NCI-H2081 (cell line): Measurements from ENCODE around the gene SMAD2.
A peak's percentile ranks its signal among the peaks of the same experiment; 100 is the strongest.
"Not testable (repeated sequence)": the region's sequence is repeated elsewhere in the genome, so short reads cannot be mapped to it uniquely, and the experiment has no call there.

Source experiments
- DNase-seq, 2 experiments: peaks; one replicate each; lab custom pipeline; 2025; lab: John Stamatoyannopoulos, UW

Gene SMAD2

GRCh38 chr18:47930199-47930930, at the start of gene SMAD2:
TSS of gene SMAD2 (minus strand) at chr18:47930659. CDS start at chr18:47896756, 33,903 bp downstream.
- peak; percentile 77 to 79 for DNase-seq

DNA sequence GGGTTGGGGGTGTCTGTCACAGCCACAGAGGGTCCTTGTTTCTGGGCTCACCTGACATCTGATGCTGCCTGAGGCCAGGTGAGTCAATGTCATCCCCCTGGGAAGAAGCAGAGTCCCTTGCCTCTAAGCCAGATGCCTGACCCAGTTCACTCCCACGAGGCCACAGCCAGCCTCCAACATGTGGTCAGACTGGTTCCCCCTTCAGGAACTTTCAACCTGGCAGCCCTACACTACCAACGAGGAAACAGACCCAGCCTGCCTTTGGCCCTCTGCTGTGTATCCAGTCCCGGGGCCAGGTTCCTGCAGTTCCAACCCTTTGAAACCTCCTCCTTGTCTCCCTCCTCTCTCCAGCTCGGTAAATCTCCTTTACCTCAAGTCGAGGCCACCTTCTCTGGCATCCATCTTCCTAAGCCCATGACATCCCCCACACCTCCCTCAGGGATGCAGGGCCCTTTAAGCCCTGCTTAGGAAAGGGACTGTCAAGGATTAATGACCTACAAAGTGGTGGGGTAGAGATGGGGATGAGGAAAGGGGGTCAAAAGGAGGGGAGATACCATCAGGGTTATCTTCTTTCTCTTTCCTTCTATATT, 49.2 kb upstream of the SMAD2 start:
- no peak for DNase-seq

DNA sequence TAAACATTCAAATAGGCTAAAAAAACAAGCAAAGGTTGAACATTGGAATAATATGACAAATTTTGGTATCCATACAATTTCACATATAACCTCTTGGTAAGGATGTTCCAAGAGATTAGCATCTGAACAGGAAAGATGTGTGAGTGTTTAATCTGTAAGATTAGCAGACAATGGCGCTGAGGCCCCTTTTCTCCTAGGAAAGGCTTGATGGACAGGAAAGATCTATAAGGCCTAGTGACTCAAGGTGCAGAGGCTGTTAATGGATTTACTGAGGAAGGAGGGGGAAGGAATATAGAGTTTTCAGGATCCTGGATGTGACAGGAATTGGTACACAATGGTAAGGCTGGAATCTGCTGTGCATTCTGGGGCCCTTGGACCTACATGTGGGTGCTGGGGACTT, 48.1 kb upstream of the SMAD2 start:
- DNase-seq: no peak

DNA sequence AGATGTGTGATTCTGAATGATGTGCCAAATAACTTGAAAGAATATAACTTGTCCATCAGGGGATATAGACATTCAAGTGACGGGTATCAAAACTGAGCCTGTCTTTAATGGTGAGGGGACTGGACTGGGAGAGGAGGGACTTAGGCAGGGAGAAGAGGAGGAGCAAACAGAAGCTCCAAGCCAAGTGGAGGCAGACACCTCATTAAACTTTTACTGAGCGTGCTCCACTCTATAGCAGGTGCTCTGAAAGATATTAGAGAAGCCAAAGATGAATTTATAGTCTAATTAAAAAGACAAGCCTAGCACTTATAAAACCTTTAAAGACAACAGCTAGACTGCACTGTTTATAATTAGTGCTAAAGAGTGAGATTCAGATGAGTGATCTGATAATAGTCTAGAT, 47.7 kb upstream of the SMAD2 start:
- no peak for DNase-seq

- DNase-seq: no peak
Measured at GRCh38 chr18:47975701-47976100, 45.2 kb upstream of the SMAD2 start.

DNA sequence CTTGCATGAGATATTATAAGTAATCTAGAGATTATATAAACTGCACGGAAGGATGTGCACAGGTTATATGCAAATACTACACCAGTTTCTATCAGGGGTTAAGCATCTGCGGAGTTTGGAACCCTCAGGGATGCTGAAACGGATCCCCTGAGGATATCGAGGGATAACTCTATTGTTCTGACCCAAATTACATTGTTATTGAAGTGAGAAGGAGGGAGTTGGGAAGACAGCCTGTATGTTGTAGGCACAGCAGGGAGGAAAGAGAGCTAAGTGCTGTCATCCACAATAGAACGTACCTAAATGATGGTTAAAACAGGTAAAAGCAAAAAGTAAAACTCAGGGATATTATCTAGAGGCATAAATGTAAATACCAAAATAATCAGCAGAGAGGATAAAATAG, 44.6 kb upstream of the SMAD2 start:
- no peak for DNase-seq

DNA sequence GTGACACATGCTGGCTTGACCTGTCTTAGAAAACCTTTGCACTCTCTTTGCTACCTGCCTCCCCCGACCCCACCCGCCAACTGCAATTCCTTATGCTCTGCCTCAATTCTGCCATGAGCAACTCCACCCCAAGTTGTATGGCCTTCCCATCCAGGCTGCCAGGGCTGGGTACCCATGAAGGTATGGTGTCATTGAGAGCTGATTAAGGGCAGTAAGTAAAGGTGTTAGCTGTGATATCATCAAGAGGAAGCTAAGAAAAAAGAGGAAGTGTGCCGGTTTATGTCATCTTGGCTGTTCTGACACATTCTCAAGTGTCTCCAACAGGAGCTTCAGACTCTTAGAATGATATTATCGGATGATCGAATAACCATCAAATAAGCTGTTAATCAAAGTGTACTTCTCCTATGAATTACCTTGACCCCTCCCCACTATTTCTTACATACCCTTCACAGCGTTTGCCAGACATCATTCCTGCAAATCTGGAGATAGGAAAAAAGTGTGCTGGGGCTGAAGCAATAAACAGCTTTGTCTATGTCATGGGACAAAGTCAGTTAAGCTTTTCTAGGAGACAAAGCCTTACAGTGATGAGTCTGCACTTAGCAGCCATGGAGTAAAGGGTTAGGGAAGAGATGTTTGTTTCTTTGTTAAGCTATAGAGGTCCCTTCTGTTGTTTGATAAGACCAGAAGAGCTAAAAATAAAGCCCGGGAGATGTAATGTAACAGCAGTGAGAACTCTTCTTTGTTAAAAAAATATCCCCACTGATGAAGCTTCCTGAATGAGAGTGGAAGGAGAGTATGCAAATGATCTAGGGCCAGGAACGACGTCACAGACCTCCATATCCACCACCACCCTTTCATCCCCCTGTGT, 40.4 kb upstream of the SMAD2 start:
- no peak for DNase-seq

DNA sequence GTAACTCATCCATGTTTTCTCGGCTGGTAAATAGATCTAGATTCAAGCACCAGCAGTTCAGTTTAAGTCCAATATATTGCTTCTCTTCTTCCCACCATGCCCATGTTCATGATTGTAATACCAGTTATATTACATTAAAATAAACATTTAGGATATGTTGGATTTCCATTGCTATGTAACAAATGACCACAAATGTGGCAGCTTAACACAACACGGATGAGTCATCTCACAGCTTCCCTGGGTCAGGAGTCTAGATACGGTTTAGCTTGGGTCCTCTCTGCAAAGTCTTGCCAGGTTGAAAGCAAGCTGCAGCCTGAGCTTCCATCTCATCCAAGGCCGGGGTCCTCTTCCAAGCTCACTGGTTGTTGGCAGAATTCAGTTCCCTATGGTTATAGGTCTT, 39.4 kb upstream of the SMAD2 start:
- no peak for DNase-seq

DNA sequence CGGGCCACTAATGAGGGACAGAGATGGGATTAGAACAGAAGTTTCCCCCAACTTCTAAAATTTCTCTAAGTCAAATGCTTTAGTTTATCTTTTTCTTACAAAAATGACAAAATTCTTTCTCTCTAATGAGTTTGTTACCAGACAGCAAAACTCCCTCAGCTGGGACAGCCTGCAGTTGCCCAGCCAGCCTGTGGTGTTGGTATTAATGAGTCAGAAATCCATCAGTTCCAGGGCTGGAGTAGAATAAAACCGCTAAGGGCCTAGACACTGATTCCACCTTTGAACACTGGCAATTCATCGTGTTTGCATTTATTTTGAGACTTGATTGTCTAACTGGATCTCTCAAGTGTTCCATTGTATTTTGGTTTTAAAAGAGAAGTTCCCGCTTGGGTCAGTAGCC, 38.3 kb upstream of the SMAD2 start:
- DNase-seq: no peak

DNA sequence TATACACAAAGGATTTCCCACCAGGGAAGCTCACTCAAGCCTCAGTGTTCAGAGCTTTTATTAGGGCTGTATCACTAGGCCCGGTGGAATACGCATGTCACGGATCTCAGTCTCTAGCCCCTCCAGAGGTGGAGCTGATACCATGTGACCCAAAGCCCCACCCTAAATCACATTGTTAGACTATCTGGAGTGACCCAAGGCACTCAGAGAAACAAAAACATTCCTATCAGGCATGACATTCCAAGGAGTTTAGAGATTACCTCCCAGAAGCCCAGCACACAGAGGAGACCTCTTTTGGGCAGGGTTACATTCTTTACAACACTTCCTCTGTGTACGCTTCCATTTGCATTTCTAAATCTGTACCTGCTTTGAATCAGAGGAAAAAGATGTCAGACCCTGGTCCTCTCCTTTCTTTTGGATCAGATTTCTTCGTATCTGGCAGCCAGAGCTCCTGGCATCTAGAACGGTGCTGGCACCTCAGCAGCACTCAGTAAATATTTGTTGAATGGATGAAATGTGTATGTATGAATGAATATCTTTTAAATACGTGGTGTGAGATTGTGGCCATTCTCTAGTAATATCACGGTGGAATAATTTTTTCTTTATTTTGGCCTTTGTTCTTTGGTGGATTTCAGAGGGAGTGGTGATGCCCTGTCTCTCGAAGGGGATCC, 37.7 kb upstream of the SMAD2 start:
- no peak for DNase-seq

- DNase-seq: no peak
Measured at GRCh38 chr18:47964053-47964452, 33.6 kb upstream of the SMAD2 start.

DNA sequence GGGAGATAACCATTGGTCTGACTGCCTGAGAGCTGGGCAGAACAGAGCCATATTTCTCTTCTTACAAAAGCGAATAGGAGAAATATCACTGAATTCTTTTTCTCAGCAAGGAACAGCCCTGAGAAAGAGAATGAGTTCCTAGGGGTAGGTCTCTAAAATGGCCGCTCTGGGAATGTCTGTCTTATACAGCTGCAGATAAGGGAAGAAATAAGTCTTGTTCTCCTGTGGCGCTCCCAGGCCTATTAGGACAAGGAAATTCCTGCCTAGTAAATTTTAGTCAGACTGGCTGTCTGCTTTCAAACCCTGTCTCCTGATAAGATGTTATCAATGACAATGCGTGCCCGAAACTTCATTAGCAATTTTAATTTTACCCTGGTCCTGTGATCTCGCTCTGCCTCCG, 30.5 kb upstream of the SMAD2 start:
- DNase-seq: not testable (repeated sequence)

GRCh38 chr18:47953471-47953931, 23.0 kb upstream of the SMAD2 start:
- peak in 1 of 2 experiments; percentile 14 for DNase-seq

GRCh38 chr18:47950511-47950910, 20.1 kb upstream of the SMAD2 start:
- no peak for DNase-seq

- DNase-seq: no peak
Measured at GRCh38 chr18:47949202-47949601, 18.7 kb upstream of the SMAD2 start.

DNA sequence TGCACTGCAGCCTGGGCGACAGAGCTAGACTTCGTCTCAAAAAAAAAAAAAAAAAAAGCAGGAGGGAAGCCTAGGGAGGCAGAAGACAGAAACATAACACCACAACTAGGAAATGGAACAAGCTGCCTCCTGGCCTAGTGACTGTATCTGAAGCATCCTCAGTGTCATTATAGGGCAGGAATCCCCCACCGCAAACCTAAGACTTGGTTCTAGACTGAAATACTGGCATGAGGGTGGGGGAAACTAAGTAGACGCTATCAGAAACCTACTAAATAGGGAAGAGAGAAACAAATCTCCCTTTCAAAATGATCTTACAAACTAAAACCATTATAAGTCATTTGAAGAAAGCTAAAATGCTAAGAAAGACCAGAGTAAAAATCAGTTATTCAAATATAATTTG, 16.4 kb upstream of the SMAD2 start:
- no peak for DNase-seq

DNA sequence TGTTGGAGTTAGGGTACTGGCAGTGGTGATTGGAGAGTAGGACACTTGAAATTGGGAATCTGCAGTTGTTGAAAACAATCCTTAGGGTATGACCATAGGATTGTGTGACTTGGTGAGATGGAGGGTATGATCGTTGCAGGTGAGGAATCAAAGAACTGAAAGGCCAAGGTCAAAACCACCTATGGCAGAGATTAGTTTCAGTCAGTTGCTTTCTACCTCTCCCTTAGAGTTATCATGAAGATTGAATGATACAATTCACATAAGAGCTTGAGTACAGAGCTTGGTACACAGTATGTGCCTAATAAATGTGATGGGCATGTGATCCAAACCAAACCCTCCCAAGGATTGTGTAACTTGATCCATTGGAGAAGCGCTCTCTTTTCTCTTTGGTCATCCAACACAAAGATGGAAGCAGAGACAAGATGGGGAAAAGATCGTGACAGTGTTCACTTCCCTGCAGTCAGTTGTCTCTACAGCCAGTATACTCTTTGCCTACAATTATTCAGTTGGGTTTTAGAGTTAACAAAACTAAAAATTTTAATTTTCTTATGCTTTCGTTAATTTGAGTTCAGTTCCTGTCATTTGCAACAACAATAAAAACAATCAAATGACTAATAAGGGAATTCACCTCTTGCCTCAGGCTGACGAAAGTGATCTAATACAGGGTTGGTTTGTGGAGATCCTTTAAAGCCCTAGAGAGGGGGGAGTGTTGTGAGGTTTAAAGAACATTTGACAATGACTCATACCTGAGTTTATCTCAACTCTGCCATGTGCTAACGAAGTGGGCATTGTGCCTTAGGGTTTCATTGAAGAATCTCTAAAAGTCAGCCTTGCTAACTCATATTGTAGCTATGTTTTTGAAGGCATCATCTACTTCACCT, 14.8 kb upstream of the SMAD2 start:
- DNase-seq: no peak

DNA sequence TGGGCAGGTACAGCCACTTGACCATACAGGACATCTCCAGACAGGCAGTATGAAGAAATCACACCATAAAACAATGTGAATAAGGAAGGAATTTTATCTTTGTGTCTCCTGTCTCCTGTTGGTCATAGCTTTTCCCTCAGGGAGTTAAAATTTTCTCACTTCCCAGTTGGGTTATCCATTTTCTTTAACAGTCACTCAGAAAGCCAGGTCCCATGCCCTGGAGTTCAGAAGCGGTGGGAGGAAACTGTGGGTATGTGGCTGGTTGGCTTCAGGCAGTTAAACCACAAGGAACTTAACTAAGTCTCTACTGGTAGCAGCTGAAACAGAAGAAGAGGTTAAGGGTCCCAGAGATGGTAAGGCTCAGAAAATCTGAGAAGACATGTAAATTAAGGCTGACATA, 6.5 kb upstream of the SMAD2 start:
- no peak for DNase-seq

GRCh38 chr18:47935321-47936055, 5.0 kb upstream of the SMAD2 start:
- DNase-seq: no peak

DNA sequence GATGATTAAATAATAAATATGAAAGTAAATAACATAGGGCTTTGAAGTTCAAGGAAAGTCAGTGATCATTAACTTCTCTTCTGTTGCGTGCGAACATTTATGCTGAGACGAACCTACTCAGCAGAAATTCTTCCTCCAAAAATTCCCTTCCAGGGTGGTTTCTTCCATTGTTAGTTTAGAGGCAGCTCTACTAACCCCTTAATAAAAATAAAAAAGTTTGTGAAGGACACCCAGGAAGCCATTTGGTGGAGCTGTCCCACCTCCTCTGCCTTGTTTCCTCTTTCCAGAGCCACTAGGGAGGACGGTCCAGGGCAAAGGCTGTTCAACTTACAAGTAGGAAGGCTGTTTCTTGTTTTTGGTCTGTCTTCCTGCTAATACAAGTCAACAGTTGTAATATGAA, 2.1 kb upstream of the SMAD2 start:
- no peak for DNase-seq

DNA sequence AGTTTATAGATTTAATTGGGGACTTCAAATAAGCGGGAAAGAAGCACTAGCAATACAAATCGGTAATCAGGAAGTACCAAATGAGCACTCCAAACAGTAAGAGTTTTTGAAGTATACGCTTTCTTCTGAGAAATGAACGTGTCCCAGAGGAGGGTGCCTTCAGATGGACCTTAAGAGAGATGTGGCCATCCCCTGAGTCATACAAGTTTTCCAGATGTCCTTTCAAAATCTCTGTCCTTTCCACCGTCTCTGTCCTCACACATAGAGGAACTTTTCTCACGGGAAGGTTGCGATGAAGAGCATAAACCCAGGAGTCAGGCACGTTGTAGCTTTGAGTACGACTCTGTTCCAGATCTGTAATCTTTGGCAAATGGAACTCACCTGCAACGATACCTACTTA, 1.7 kb upstream of the SMAD2 start:
- no peak for DNase-seq
